Dendritic cell treated with granulocyte-macrophage colony-stimulating factor and Interleukin-4, amounts not matched to agents 40 ng/mL and 50 ng/mL, for 4 days (primary cell): Measurements from ENCODE around the gene DRC7.

Source experiments
- H3K27ac Mint-ChIP-seq: one replicate; pipeline ENCODE4 v1.8.0; 2022; ENCODE audit warnings: mild to moderate bottlenecking, mixed read lengths
- H3K27me3 Mint-ChIP-seq: one replicate; pipeline ENCODE4 v1.8.0; 2022; ENCODE audit warnings: mild to moderate bottlenecking, mixed read lengths
- H3K36me3 Mint-ChIP-seq: one replicate; pipeline ENCODE4 v1.8.0; 2022; ENCODE audit warnings: low read depth, mixed read lengths
- H3K4me1 Mint-ChIP-seq: one replicate; pipeline ENCODE4 v1.8.0; 2022; ENCODE audit warnings: low read depth, mixed read lengths
- H3K4me3 Mint-ChIP-seq: one replicate; pipeline ENCODE4 v1.8.0; 2022; ENCODE audit warnings: mild to moderate bottlenecking, moderate library complexity, mixed read lengths
- H3K9me3 Mint-ChIP-seq: one replicate; pipeline ENCODE4 v1.8.0; 2022; ENCODE audit warnings: mixed read lengths
- intact Hi-C: fragments of 100-400 bp; cut with micrococcal nuclease; formaldehyde crosslinking; loops from one replicate; pipeline ENCODE4 v1.15.0; 2022

The DRC7 gene

DNA sequence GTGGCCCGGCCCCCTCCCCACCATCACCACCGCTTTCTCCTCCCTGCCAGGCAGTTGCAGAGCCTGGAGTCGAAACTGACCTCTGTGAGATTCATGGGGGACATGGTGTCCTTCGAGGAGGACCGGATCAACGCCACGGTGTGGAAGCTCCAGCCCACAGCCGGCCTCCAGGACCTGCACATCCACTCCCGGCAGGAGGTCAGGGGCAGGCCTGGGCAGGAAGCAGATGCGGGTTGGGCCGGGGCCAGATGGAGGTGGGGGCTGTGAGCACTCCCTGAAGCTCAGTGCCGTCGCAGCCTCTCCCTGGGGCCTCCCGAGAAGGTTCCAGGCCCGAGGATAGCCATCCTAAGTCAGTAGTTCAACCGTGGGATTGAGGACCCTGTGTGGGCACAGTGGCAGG, 40.7 kb upstream of the DRC7 start:
- no peaks in the 10 kb centered on the region for H3K36me3 Mint-ChIP-seq
- intact Hi-C loops = no loop called here
- no peak overlapping the region for H3K27ac Mint-ChIP-seq
- peaks cover 10% of the 10 kb centered on the region for H3K4me1 Mint-ChIP-seq
- no peaks in the 10 kb centered on the region for H3K9me3 Mint-ChIP-seq
- no peak overlapping the region for H3K4me3 Mint-ChIP-seq
- H3K27me3 Mint-ChIP-seq = peaks cover 47% of the 10 kb centered on the region

DNA sequence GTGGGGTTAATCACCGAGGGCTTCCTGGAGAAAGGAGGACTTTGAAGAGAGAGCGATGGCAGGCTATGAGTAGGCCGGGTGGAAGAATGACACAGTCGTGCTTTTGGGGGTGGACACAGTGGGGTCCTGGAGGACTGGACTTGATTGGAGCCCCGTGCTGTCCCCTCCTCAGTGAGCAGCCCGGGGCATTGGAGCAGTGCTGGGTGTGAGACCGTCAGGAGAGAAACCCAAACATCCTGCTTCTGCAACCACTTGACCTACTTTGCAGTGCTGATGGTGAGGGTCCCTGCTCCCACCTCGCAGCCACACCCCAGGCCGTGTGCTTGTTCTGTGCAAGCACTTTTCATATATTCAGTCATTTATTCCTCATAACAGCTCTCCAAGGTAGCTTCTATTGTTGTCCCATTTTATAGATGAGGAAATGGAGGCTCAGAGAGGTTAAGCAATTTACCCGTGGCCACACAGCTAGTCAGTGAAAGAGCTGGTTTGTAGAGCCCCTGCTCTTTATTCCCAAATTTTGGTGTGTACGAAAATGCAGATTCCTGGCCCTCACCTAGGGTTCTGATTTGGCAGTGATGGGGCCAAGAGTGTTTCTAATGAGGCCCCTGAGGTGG, 38.2 kb upstream of the DRC7 start:
- no peaks in the 10 kb centered on the region for H3K4me1 Mint-ChIP-seq
- H3K27ac Mint-ChIP-seq = no peak overlapping the region

DNA sequence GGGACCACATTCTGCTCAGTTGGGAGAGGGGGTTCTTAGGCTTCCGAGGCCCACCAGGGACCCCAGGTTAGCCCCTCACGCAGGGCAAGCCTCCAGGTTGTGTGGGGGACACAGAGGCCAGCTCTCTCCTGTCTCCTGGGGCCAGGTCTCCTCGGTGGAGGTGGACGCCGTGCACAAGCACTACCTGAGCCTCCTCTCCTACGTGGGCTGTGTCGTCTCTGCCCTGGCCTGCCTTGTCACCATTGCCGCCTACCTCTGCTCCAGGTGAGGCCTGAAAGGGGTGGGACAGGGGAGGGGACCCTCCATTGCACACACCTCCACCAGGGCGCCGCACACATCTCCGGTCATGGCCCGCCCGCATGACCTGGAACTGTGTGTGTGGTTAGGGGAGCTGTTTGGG, 37.4 kb upstream of the DRC7 start:
- Mint-ChIP-seq H3K4me3 (no peak overlapping the region), H3K27ac (no peak overlapping the region), H3K36me3 (no peaks in the 10 kb centered on the region), H3K4me1 (no peaks in the 10 kb centered on the region), H3K9me3 (no peaks in the 10 kb centered on the region), H3K27me3 (peaks cover 26% of the 10 kb centered on the region)
- intact Hi-C loops = no loop called here

More for the DNA sequence above, 38.2 kb upstream of the DRC7 start:
- Mint-ChIP-seq H3K27me3 (peaks cover 33% of the 10 kb centered on the region), H3K36me3 (no peaks in the 10 kb centered on the region), H3K4me3 (no peak overlapping the region), H3K9me3 (no peaks in the 10 kb centered on the region)
- intact Hi-C loops = no loop called here

GRCh38 chr16:57658130-57658877, 36.3 kb upstream of the DRC7 start:
- Mint-ChIP-seq H3K27ac (no peak overlapping the region), H3K9me3 (no peaks in the 10 kb centered on the region), H3K36me3 (no peaks in the 10 kb centered on the region), H3K4me3 (no peak overlapping the region), H3K27me3 (peaks cover 24% of the 10 kb centered on the region), H3K4me1 (no peaks in the 10 kb centered on the region)
- intact Hi-C loops = no loop called here

DNA sequence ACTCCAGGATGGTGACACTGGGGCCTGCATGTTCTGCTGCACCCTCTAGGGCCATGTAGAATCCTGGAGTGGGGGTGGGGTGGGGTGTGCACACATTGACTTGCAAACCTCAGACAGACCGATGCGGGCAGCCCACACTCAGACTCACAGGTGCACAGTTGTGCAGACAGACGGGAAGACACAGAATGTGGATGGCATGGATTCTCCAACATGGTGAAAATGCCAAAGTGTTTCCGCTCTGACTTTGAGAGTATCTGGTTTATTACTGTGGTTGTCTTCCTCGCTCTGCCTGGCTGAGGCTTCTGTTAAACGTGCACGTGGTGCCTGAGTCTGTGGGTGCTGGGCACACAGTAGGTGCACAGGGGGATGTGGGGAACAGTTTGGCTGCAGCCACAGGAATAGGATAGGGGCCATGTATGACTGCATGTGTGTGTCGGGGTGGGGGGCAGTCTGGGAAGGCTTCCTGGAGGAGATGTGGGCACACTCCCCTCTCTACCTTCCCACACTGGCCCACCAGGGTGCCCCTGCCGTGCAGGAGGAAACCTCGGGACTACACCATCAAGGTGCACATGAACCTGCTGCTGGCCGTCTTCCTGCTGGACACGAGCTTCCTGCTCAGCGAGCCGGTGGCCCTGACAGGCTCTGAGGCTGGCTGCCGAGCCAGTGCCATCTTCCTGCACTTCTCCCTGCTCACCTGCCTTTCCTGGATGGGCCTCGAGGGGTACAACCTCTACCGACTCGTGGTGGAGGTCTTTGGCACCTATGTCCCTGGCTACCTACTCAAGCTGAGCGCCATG, 35.5 kb upstream of the DRC7 start:
- no peak overlapping the region for H3K27ac Mint-ChIP-seq
- intact Hi-C loops = no loop called here
- H3K4me1 Mint-ChIP-seq = no peaks in the 10 kb centered on the region
- H3K27me3 Mint-ChIP-seq = peaks cover 17% of the 10 kb centered on the region
- no peaks in the 10 kb centered on the region for H3K36me3 Mint-ChIP-seq
- no peak overlapping the region for H3K4me3 Mint-ChIP-seq
- no peaks in the 10 kb centered on the region for H3K9me3 Mint-ChIP-seq

DNA sequence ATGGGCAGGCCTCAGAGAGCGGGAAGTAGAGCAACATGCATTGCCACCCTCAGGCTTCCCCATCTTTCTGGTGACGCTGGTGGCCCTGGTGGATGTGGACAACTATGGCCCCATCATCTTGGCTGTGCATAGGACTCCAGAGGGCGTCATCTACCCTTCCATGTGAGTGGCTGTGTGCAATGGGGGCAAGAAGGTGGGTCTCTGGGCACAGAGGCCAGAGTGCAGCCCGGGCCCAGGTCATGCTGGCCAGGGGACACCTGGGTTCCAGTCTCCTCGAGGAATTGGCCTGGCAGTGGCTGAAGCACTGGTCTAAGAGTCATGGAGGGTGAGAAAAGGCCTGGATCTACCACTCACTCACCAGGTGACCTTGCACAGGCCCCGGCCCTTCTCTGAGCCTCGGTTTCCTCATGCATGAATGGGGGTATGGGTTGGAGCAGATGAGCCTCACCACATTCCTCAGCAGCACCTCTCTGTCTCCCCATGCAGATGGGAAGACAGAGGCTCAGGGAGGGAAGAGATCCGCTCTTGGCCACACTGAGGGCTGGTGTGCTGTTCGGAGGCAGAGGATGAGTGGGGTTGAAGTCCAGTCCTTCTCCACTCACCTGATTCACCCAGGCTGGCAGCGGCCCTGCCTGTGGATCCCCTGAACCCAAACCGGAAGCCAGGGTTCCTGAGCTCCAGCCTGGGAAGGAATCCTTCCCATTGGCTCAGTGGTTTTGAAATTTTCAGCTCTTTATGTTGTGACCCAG, 33.7 kb upstream of the DRC7 start:
- intact Hi-C loops = no loop called here
- Mint-ChIP-seq H3K9me3 (no peaks in the 10 kb centered on the region), H3K4me1 (no peaks in the 10 kb centered on the region), H3K27me3 (peaks cover 9% of the 10 kb centered on the region), H3K27ac (no peak overlapping the region), H3K4me3 (no peak overlapping the region), H3K36me3 (no peaks in the 10 kb centered on the region)

GRCh38 chr16:57661510-57661909, 33.1 kb upstream of the DRC7 start:
- H3K4me3 Mint-ChIP-seq = no peak overlapping the region
- H3K36me3 Mint-ChIP-seq = no peaks in the 10 kb centered on the region
- H3K9me3 Mint-ChIP-seq = no peaks in the 10 kb centered on the region
- no peak overlapping the region for H3K27ac Mint-ChIP-seq
- intact Hi-C loops = no loop called here
- H3K27me3 Mint-ChIP-seq = peaks cover 7% of the 10 kb centered on the region
- H3K4me1 Mint-ChIP-seq = no peaks in the 10 kb centered on the region

- H3K4me3 Mint-ChIP-seq = no peak overlapping the region
- peaks cover 7% of the 10 kb centered on the region for H3K27me3 Mint-ChIP-seq
- H3K9me3 Mint-ChIP-seq = no peaks in the 10 kb centered on the region
- H3K4me1 Mint-ChIP-seq = peaks cover 6% of the 10 kb centered on the region
- H3K27ac Mint-ChIP-seq = no peak overlapping the region
- intact Hi-C loops = no loop called here
- H3K36me3 Mint-ChIP-seq = no peaks in the 10 kb centered on the region
Measured at GRCh38 chr16:57661936-57662906, 32.4 kb upstream of the DRC7 start.

DNA sequence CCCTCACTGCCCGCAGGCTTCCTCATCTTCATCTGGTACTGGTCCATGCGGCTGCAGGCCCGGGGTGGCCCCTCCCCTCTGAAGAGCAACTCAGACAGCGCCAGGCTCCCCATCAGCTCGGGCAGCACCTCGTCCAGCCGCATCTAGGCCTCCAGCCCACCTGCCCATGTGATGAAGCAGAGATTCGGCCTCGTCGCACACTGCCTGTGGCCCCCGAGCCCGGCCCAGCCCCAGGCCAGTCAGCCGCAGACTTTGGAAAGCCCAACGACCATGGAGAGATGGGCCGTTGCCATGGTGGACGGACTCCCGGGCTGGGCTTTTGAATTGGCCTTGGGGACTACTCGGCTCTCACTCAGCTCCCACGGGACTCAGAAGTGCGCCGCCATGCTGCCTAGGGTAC, 31.2 kb upstream of the DRC7 start:
- Mint-ChIP-seq H3K36me3 (no peaks in the 10 kb centered on the region), H3K4me1 (peaks cover 18% of the 10 kb centered on the region), H3K9me3 (no peaks in the 10 kb centered on the region), H3K27ac (no peak overlapping the region), H3K4me3 (no peak overlapping the region), H3K27me3 (peaks cover 6% of the 10 kb centered on the region)
- intact Hi-C loops = no loop called here

GRCh38 chr16:57663917-57664661, 30.5 kb upstream of the DRC7 start:
- intact Hi-C loops = no loop called here
- Mint-ChIP-seq H3K36me3 (no peaks in the 10 kb centered on the region), H3K4me1 (peaks cover 25% of the 10 kb centered on the region), H3K27ac (no peak overlapping the region), H3K4me3 (no peak overlapping the region), H3K9me3 (no peaks in the 10 kb centered on the region), H3K27me3 (peaks cover 10% of the 10 kb centered on the region)

- Mint-ChIP-seq H3K27ac (no peak overlapping the region), H3K36me3 (no peaks in the 10 kb centered on the region), H3K4me3 (no peak overlapping the region), H3K9me3 (no peaks in the 10 kb centered on the region), H3K4me1 (peaks cover 30% of the 10 kb centered on the region), H3K27me3 (peaks cover 12% of the 10 kb centered on the region)
- intact Hi-C loops = no loop called here
Measured at GRCh38 chr16:57664662-57665025, 30.0 kb upstream of the DRC7 start.

DNA sequence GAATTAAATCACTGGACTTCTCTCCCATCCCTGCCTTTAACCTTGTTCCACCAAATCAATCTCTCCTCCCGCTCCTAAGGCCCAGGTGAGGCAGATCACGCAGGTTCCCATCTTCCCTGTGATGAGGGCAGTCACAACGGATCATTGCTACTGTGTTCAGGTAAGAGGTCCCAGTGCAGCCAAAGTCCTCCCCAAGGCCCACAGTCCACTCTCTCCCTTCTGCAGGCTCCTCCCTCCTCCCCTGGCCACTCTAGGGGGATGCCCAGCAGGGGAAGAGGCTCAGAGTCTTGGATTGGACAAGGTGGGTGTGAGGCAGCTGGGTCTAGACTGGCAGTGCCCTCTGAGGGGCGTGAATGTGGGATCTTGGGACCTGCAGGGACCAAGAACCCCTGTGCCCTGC, 29.1 kb upstream of the DRC7 start:
- Mint-ChIP-seq H3K36me3 (no peaks in the 10 kb centered on the region), H3K4me3 (no peak overlapping the region), H3K4me1 (peaks cover 38% of the 10 kb centered on the region), H3K9me3 (no peaks in the 10 kb centered on the region), H3K27me3 (peaks cover 13% of the 10 kb centered on the region), H3K27ac (no peak overlapping the region)
- intact Hi-C loops = no loop called here
